Erythroblast (primary cell): ENCODE measurements around the gene IRF3.

Experiments
- GATA1 ChIP-seq: IDR thresholded peaks from 2 replicates; pipeline ENCODE4 v1.6.1; 2011; ENCODE audit warnings: low read depth, mild to moderate bottlenecking, control low read depth, low read length, moderate library complexity
- POLR2A ChIP-seq: IDR thresholded peaks from 2 replicates; pipeline ENCODE4 v1.6.1; 2011; ENCODE audit warnings: mild to moderate bottlenecking, low read length

- TF ChIP-seq POLR2A (no peak), GATA1 (no peak)
Observed at GRCh38 chr19:49639401-49640112, 26.1 kb downstream of the IRF3 start.
